Spleen (tissue), 7 donors: ENCODE results near the gene KLHL18.
"Not testable (repeated sequence)": the region's sequence is repeated elsewhere in the genome, so short reads cannot be mapped to it uniquely, and the experiment has no call there.

ENCODE experiments used
- POLR2AphosphoS5 ChIP-seq, 3 donors: sonication (generic); formaldehyde crosslinking; IDR thresholded peaks; one replicate each; pipeline ENCODE4 v1.5.1; 2017; ENCODE audit warnings: antibody characterized with exemption in 3 of 3
- TF ChIP-seq, protein P1 (sequence below), 11 experiments: fragments of 200-600 bp in 7 of 11; fragments of 450-650 bp in 4 of 11; sonication (generic) in 4 of 11; IDR thresholded peaks in 8 of 11; conservative IDR thresholded peaks in 3 of 11; 1 replicate in 7 of 11; 2 replicates in 4 of 11; pipeline versions ENCODE4 v1.4.0 to v1.8.0; 2016 to 2021; ENCODE audit warnings: antibody characterized with exemption in 11 of 11, inconsistent platforms in 4 of 11, mild to moderate bottlenecking in 1 of 11
- donor health status: DM: no; HTN: no; CAD: no; lungs with moderate emphysema.
- donor health status: DM: no; HTN: no; CAD: no.
- donor health status: DM: no; HTN: no; CAD: no.

DNA sequence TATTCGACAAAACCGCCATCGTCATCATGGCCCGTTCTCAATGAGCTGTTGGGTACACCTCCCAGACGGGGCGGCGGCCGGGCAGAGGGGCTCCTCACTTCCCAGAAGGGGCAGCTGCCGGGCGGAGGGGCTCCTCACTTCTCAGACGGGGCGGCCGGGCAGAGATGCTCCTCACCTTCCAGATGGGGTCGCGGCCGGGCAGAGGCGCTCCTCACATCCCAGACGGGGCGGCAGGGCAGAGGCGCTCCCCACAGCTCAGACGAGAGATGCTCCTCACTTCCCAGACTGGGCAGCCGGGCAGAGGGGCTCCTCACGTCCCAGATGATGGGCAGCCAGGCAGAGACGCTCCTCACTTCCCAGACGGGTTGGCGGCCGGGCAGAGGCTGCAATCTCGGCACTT lies 26.5 kb downstream of the KLHL18 start:
- TF ChIP-seq, protein P1, sequence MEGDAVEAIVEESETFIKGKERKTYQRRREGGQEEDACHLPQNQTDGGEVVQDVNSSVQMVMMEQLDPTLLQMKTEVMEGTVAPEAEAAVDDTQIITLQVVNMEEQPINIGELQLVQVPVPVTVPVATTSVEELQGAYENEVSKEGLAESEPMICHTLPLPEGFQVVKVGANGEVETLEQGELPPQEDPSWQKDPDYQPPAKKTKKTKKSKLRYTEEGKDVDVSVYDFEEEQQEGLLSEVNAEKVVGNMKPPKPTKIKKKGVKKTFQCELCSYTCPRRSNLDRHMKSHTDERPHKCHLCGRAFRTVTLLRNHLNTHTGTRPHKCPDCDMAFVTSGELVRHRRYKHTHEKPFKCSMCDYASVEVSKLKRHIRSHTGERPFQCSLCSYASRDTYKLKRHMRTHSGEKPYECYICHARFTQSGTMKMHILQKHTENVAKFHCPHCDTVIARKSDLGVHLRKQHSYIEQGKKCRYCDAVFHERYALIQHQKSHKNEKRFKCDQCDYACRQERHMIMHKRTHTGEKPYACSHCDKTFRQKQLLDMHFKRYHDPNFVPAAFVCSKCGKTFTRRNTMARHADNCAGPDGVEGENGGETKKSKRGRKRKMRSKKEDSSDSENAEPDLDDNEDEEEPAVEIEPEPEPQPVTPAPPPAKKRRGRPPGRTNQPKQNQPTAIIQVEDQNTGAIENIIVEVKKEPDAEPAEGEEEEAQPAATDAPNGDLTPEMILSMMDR (IDR thresholded peaks at IDR 0.05 in 8 of 11, conservative IDR thresholded peaks at IDR 0.05 in 3 of 11): not testable (repeated sequence)
- TF ChIP-seq POLR2AphosphoS5 (IDR thresholded peaks at IDR 0.05): not testable (repeated sequence)
